Activated CD4-positive, alpha-beta T cell treated with anti-CD3 and anti-CD28 coated beads, Interleukin-10, Interleukin-2, amounts not matched to agents 100 ng/mL and 50 ng/mL, durations not matched to agents 16 hours and 8 hours (primary cell): ENCODE data around the gene MRPL39.
A peak's percentile ranks its signal among the peaks of the same experiment; 100 is the strongest.

ENCODE experiments used
- DNase-seq: peaks from one replicate; pipeline ENCODE4 v3.0.0-alpha.2; 2020

Gene MRPL39

GRCh38 chr21:25566645-25567044, 40.6 kb downstream of the MRPL39 start:
- no peak for DNase-seq

GRCh38 chr21:25565272-25566211, 41.7 kb downstream of the MRPL39 start:
- no peak for DNase-seq

GRCh38 chr21:25564349-25564948, 42.8 kb downstream of the MRPL39 start:
- DNase-seq: no peak

GRCh38 chr21:25563361-25564116, 43.7 kb downstream of the MRPL39 start:
- peak; percentile 81 for DNase-seq

- DNase-seq: no peak
Observed at GRCh38 chr21:25562660-25563059, 44.6 kb downstream of the MRPL39 start.

- peak; percentile 91 for DNase-seq
Observed at GRCh38 chr21:25561668-25562641, 45.3 kb downstream of the MRPL39 start.

- no peak for DNase-seq
Observed at GRCh38 chr21:25560891-25561290, 46.4 kb downstream of the MRPL39 start.

- DNase-seq: no peak
Observed at GRCh38 chr21:25560271-25560685, 47.0 kb downstream of the MRPL39 start.

GRCh38 chr21:25559746-25560145, 47.5 kb downstream of the MRPL39 start:
- DNase-seq: no peak

GRCh38 chr21:25558123-25558522, 49.2 kb downstream of the MRPL39 start:
- no peak for DNase-seq

- peak; percentile 36 for DNase-seq
Observed at GRCh38 chr21:25557180-25557579, 50.1 kb downstream of the MRPL39 start.

GRCh38 chr21:25556091-25556490, 51.2 kb downstream of the MRPL39 start:
- DNase-seq: peak; percentile 50

- peak; percentile 45 for DNase-seq
Observed at GRCh38 chr21:25555492-25555891, 51.8 kb downstream of the MRPL39 start.

GRCh38 chr21:25552856-25553255, 54.4 kb downstream of the MRPL39 start:
- DNase-seq: no peak

GRCh38 chr21:25551569-25551968, 55.7 kb downstream of the MRPL39 start:
- DNase-seq: peak; percentile 42

GRCh38 chr21:25550352-25551120, 56.7 kb downstream of the MRPL39 start:
- peak; percentile 60 for DNase-seq

GRCh38 chr21:25541042-25541441, 66.2 kb downstream of the MRPL39 start:
- no peak for DNase-seq

- DNase-seq: no peak
Observed at GRCh38 chr21:25539606-25540005, 67.7 kb downstream of the MRPL39 start.

GRCh38 chr21:25537174-25537573, 70.1 kb downstream of the MRPL39 start:
- no peak for DNase-seq

- DNase-seq: no peak
Observed at GRCh38 chr21:25536752-25537151, 70.5 kb downstream of the MRPL39 start.

- DNase-seq: no peak
Observed at GRCh38 chr21:25535849-25536248, 71.4 kb downstream of the MRPL39 start.
